HG03575 (cell line): ENCODE results near the gene FMO1.

Source experiments
- ATAC-seq: cut with Tn5 transposase; IDR thresholded peaks from one replicate; pipeline ENCODE4 v1.9.1; 2021; ENCODE audit not compliant: unreplicated experiment, insufficient number of reproducible peaks, low FRiP score; ENCODE audit errors: extremely low read depth

Gene FMO1

DNA sequence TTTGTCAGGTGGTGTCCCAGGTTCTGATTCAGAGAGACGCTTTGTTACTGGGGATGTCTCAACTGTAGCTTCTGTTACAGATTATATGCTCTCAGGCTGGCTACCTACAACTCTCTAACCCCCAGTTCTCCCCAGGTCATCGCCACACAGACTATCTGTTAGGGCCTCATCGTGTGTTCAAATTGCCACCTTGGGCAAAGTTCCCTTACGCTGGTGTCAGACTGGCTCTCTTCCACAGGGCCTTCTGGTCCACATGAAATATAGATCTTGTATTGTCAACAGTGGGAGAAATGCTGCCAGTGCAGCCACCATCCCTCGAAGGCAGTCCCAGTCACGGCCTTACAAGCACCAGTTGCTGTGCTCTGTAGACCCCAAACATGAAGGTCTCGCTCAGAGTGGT is 81.0 kb downstream of the FMO1 start:
- ATAC-seq: no peak

DNA sequence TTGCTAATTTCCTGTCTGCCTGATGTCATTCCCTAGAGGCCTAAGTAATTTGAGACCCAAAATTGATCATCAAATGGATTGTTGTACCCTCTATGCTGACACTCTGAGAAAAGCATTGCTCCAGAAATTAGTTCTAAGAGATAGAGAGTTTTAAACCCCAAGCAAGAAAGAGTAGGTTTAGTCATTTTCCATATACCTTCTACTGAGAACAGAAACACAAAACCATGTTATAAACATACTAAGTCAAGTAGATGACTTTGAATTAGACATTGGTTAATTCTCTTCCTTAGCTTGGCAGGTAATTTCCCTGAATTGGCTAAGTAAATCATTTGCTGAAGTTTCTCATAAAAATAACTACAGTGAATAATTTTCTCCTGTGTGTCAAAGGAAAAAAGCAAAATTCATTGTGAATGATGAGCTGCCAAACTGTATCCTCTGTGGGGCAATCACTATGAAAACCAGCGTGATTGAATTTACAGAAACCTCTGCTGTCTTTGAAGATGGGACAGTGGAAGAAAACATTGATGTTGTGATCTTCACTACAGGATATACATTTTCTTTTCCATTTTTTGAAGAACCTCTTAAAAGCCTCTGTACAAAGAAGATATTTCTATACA is 85.8 kb downstream of the FMO1 start:
- no peak for ATAC-seq
